Activated CD4-positive, alpha-beta T cell treated with anti-CD3 and anti-CD28 coated beads, Interleukin-2, amount 50 U/mL, for 4 hours (primary cell): Measurements from ENCODE around the gene ZDHHC16.
"Not testable (repeated sequence)": the region's sequence is repeated elsewhere in the genome, so short reads cannot be mapped to it uniquely, and the experiment has no call there.

Experiments
- DNase-seq, 2 experiments: peaks; one replicate each; pipeline ENCODE4 v3.0.0-alpha.2; 2020

ZDHHC16 gene

GRCh38 chr10:97435211-97435610, 10.8 kb upstream of the ZDHHC16 start:
- no peak for DNase-seq

- no peak for DNase-seq
These were observed 3.7 kb upstream of the ZDHHC16 start for GRCh38 chr10:97442277-97442676.

GRCh38 chr10:97444212-97444611, 1.8 kb upstream of the ZDHHC16 start:
- DNase-seq = no peak

- no peak for DNase-seq
These were observed 636 bp upstream of the ZDHHC16 start for GRCh38 chr10:97445357-97445721.

- DNase-seq = no peak
These were observed 4.9 kb downstream of the ZDHHC16 start for GRCh38 chr10:97450828-97451227.

GRCh38 chr10:97451605-97452004, 5.6 kb downstream of the ZDHHC16 start:
- no peak for DNase-seq

- no peak for DNase-seq
These were observed 6.4 kb downstream of the ZDHHC16 start for GRCh38 chr10:97452352-97452751.

- peak; percentile 19 to 35 for DNase-seq
These were observed 8.5 kb downstream of the ZDHHC16 start for GRCh38 chr10:97454330-97455036.

- DNase-seq = no peak
These were observed 10.2 kb downstream of the ZDHHC16 start for GRCh38 chr10:97456034-97456685.

GRCh38 chr10:97456686-97457065, 10.7 kb downstream of the ZDHHC16 start:
- no peak for DNase-seq

- no peak for DNase-seq
These were observed 13.1 kb downstream of the ZDHHC16 start for GRCh38 chr10:97459111-97459510.

- DNase-seq = no peak
These were observed 14.0 kb downstream of the ZDHHC16 start for GRCh38 chr10:97459933-97460332.

GRCh38 chr10:97462309-97462708, 16.3 kb downstream of the ZDHHC16 start:
- DNase-seq = no peak

- peak in 1 of 2 experiments; percentile 9 for DNase-seq
These were observed 17.6 kb downstream of the ZDHHC16 start for GRCh38 chr10:97463363-97464132.

GRCh38 chr10:97464226-97464625, 18.3 kb downstream of the ZDHHC16 start:
- DNase-seq = no peak

GRCh38 chr10:97465982-97466381, 20.0 kb downstream of the ZDHHC16 start:
- DNase-seq = no peak

- DNase-seq = no peak
These were observed 20.8 kb downstream of the ZDHHC16 start for GRCh38 chr10:97466755-97467154.

- no peak for DNase-seq
These were observed 22.2 kb downstream of the ZDHHC16 start for GRCh38 chr10:97468162-97468561.

GRCh38 chr10:97468781-97469180, 22.8 kb downstream of the ZDHHC16 start:
- DNase-seq = not testable (repeated sequence)

- no peak for DNase-seq
These were observed 28.9 kb downstream of the ZDHHC16 start for GRCh38 chr10:97474918-97475317.

- DNase-seq = no peak
These were observed 30.1 kb downstream of the ZDHHC16 start for GRCh38 chr10:97475936-97476594.

GRCh38 chr10:97479410-97479809, 33.4 kb downstream of the ZDHHC16 start:
- not testable (repeated sequence) for DNase-seq

GRCh38 chr10:97479939-97480338, 34.0 kb downstream of the ZDHHC16 start:
- DNase-seq = no peak
